Measurements from ENCODE around the gene PPBP.

PPBP gene

GRCh38 chr4:73947239-73947985 lies 40.6 kb downstream of the PPBP start:
- in situ Hi-C loops (cut with HindIII; ENCODE audit: low sequenced_read_pairs): no loop called here

DNA sequence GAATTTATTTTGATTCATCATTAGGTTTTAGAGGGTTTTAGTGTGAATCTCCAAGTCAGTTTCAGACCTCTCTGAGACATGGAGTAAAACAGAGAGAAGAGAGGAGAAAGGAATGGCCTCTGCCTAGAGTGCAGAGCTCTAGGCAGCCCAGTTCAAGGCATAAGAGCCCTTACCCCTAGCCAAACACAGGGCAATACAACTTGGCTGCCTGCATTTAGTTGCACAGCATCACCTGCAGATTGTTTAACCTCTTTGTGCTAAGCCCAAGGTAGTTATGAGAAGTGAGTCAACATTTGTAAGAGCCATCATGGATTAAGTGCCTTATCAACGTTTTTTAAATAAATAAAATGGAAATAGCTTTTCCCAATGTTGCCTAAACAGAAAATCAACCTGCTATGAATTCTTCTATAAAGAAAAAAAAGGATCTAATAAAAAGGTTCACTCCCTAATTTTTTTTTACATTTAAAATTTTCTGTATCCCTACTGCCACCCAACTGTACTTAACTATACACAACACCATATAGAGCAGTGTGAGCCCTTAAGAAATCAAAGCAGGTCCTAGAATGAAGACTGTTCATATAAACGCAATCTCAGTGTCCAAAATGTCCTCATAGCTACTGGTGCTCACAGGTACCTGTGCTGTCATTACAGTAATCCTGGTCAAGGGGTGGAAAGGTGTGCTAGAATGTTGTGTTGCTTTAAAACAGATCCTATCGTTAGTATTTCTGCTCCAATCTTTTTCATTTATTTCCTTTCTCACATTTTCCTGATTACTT lies 42.1 kb downstream of the PPBP start:
- in situ Hi-C loops (cut with HindIII; ENCODE audit: low sequenced_read_pairs): no loop called here
- TF ChIP-seq CTCF (IDR thresholded peaks at IDR 0.05; ENCODE audit: low read depth, low read length, missing control alignments): no peak
- DNase-seq (ENCODE audit: low read depth): no peak

More at GRCh38 chr4:73947239-73947985, 40.6 kb downstream of the PPBP start:
- no peak for DNase-seq (ENCODE audit: low read depth)
- no peak overlapping the region for H3K4me3 ChIP-seq (ENCODE audit: low read depth, low read length)
- no peak for TF ChIP-seq CTCF (IDR thresholded peaks at IDR 0.05; ENCODE audit: low read depth, low read length, missing control alignments)

DNA sequence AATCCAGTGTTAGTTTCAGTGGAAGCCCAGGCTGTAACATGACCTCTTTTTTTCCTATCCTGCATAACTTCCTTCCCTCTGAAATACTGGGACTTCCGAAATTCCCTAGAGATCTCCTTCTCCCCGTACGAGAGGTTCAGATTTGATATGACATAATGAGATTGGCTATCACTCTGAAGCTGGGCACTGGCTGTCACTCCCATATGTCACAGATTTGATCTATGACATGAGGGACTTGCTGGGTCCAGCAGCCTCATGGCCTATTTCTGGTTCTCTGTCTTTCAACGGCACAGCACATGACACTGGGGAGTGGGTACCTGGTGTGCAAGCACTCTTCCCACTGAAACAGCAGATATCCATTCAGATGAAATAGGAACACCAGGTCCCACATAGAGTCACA lies 42.9 kb downstream of the PPBP start:
- no peak for DNase-seq (ENCODE audit: low read depth)
- in situ Hi-C loops (cut with HindIII; ENCODE audit: low sequenced_read_pairs): no loop called here
- no peak overlapping the region for H3K4me3 ChIP-seq (ENCODE audit: low read depth, low read length)
- TF ChIP-seq CTCF (IDR thresholded peaks at IDR 0.05; ENCODE audit: low read depth, low read length, missing control alignments): no peak

More for the DNA sequence above, 42.1 kb downstream of the PPBP start:
- H3K4me3 ChIP-seq (ENCODE audit: low read depth, low read length): no peak overlapping the region

GRCh38 chr4:73944061-73944875 lies 43.7 kb downstream of the PPBP start:
- DNase-seq (ENCODE audit: low read depth): no peak

DNA sequence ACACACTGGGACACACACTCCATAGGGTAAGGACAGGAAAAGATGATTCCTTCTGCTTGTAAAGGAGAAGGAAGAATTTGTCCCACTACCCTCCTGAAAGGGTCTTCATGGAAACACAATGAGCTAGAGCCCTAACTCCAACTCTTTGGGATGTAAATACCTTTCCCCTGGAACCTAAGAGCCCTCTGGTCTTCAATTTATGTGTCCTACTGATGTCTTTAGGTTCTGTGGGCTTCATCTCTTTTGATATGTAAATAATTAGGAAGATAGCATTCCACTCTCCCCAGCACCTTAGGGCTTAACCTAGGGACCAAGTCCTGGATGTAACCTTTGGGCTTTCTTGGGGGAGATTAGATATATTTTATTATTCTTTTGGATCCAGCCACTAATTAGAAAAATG lies 44.4 kb downstream of the PPBP start:
- H3K4me3 ChIP-seq (ENCODE audit: low read depth, low read length): peak overlapping the region; percentile 49
- in situ Hi-C loops (cut with HindIII; ENCODE audit: low sequenced_read_pairs): no loop called here
- DNase-seq (ENCODE audit: low read depth): no peak
- no peak for TF ChIP-seq CTCF (IDR thresholded peaks at IDR 0.05; ENCODE audit: low read depth, low read length, missing control alignments)

More at GRCh38 chr4:73944061-73944875, 43.7 kb downstream of the PPBP start:
- TF ChIP-seq CTCF (IDR thresholded peaks at IDR 0.05; ENCODE audit: low read depth, low read length, missing control alignments): peak; percentile 24
- peak overlapping the region; percentile 49 for H3K4me3 ChIP-seq (ENCODE audit: low read depth, low read length)
- in situ Hi-C loops (cut with HindIII; ENCODE audit: low sequenced_read_pairs): no loop called here

DNA sequence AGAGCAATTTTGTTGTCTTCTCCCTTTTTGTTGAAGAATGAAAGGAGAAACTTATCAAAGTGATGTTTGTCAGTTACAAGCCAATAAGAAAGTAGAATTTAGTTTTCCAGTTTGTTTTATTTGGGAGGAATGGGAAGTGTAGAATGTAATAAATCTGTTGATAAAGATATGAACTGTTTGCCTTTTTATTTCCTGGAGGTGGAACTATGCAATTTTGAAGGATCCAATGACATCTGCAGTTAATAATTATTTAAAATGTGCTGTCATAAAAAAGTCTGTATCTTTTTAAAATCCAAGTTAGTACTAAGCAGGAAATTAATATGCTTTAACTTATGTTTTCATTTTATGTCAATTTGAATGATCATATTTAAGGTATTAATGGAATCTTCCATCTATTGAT lies 51.0 kb downstream of the PPBP start:
- in situ Hi-C loops (cut with HindIII; ENCODE audit: low sequenced_read_pairs): no loop called here
- no peak for DNase-seq (ENCODE audit: low read depth)
- no peak for TF ChIP-seq CTCF (IDR thresholded peaks at IDR 0.05; ENCODE audit: low read depth, low read length, missing control alignments)
- H3K4me3 ChIP-seq (ENCODE audit: low read depth, low read length): no peak overlapping the region
